Smooth muscle cell (in vitro differentiated cells): ENCODE data around the gene LAMA5. TPM values are rescaled to one million over a fixed set of nuclear protein-coding genes. Genes with fewer than 3 reads are reported as not detected.
A peak's percentile ranks its signal among the peaks of the same experiment; 100 is the strongest.

Experiments
- DNase-seq: peaks from one replicate; lab custom pipeline; 2025; ENCODE audit not compliant: unreplicated experiment; lab: John Stamatoyannopoulos, UW
- H2AFZ ChIP-seq: fragments of 200-600 bp; sonication (generic); 2 replicates; pipeline ENCODE4 v1.6.0; 2016; ENCODE audit warnings: antibody characterized with exemption, low read depth, mild to moderate bottlenecking
- H3F3A ChIP-seq: fragments of 200-600 bp; sonication (generic); 2 replicates; pipeline ENCODE4 v1.6.0; 2017; ENCODE audit warnings: antibody characterized with exemption, low read depth
- H3K27ac ChIP-seq: fragments of 200-600 bp; sonication (generic); 2 replicates; pipeline ENCODE4 v1.5.1; 2016; ENCODE audit warnings: low read depth, mild to moderate bottlenecking
- H3K27me3 ChIP-seq: fragments of 200-600 bp; sonication (generic); 2 replicates; pipeline ENCODE4 v1.6.1; 2016; ENCODE audit warnings: low read depth, mild to moderate bottlenecking
- H3K36me3 ChIP-seq: fragments of 200-600 bp; sonication (generic); 2 replicates; pipeline ENCODE4 v1.5.1; 2016; ENCODE audit warnings: low read depth
- H3K4me1 ChIP-seq: fragments of 200-600 bp; sonication (generic); 2 replicates; pipeline ENCODE4 v1.5.1; 2016; ENCODE audit warnings: low read depth
- H3K4me2 ChIP-seq: fragments of 200-600 bp; sonication (generic); 2 replicates; pipeline ENCODE4 v1.6.0; 2016; ENCODE audit warnings: mild to moderate bottlenecking
- H3K4me3 ChIP-seq: fragments of 200-600 bp; sonication (generic); 2 replicates; pipeline ENCODE4 v1.5.1; 2016; ENCODE audit warnings: mild to moderate bottlenecking
- H3K79me2 ChIP-seq: fragments of 200-600 bp; sonication (generic); 2 replicates; pipeline ENCODE4 v1.6.0; 2016; ENCODE audit warnings: low read depth, mild to moderate bottlenecking
- H3K9ac ChIP-seq: fragments of 200-600 bp; sonication (generic); 2 replicates; pipeline ENCODE4 v1.6.0; 2016; ENCODE audit warnings: low read depth
- H3K9me3 ChIP-seq: fragments of 200-600 bp; sonication (generic); replicated peaks from 2 replicates; pipeline ENCODE4 v1.5.1; 2016; ENCODE audit warnings: low read depth
- H4K20me1 ChIP-seq: fragments of 200-600 bp; sonication (generic); 2 replicates; pipeline ENCODE4 v1.6.0; 2016; ENCODE audit warnings: low read depth
- CTCF ChIP-seq: fragments of 200-600 bp; sonication (generic); IDR thresholded peaks from 2 replicates; pipeline ENCODE4 v1.5.1; 2017; ENCODE audit warnings: borderline replicate concordance, mild to moderate bottlenecking, antibody characterized with exemption; ENCODE audit not compliant: insufficient read depth, poor library complexity, severe bottlenecking
- WGBS: methylation state at CpG from one replicate; pipeline ENCODE4 v1.1.7; 2016; ENCODE audit warnings: low lambda C conversion rate; 5-methylcytosine and 5-hydroxymethylcytosine counted together
- polyA plus RNA-seq: library from polyadenylated mRNA; unstranded; fragments of >200 nt; fragmentation: Nextera tagmentation; extraction: Ambion mirVana; gene quantifications from 2 replicates; pipeline ENCODE4 v1.2.1, GENCODE V29; 2016
- total RNA-seq: library from RNA; depleted of rRNA; stranded (reverse); fragments of >200 nt; gene quantifications from 2 replicates; pipeline ENCODE4 v1.2.3, GENCODE V29; 2014

Gene LAMA5
- total and polyA plus RNA-seq, 2 experiments from 2014 or later = 27.5 to 27.6 TPM

GRCh38 chr20:62388839-62389600, 21.9 kb upstream of the LAMA5 start:
- H3K79me2 ChIP-seq = peaks cover 38% of the 10 kb centered on the region

GRCh38 chr20:62387933-62388635, 21.0 kb upstream of the LAMA5 start:
- H3K27ac ChIP-seq = peak overlapping the region; percentile 60
- H3K79me2 ChIP-seq = peaks cover 38% of the 10 kb centered on the region
- peaks cover 2% of the 10 kb centered on the region for H3F3A ChIP-seq
- H2AFZ ChIP-seq = no peak overlapping the region
- peak overlapping the region; percentile 93 for H3K4me3 ChIP-seq
- TF ChIP-seq CTCF = no peak
- peak overlapping the region; percentile 95 for H3K4me2 ChIP-seq
- WGBS = 73% methylated on average over 20 of the region's 20 CpGs
- no peaks in the 10 kb centered on the region for H3K36me3 ChIP-seq
- no peak for DNase-seq
- H3K4me1 ChIP-seq = peaks cover 14% of the 10 kb centered on the region
- peak overlapping the region; percentile 97 for H3K9ac ChIP-seq
- peaks cover 15% of the 10 kb centered on the region for H4K20me1 ChIP-seq
- H3K9me3 ChIP-seq = no peaks in the 10 kb centered on the region
- no peaks in the 10 kb centered on the region for H3K27me3 ChIP-seq

More at GRCh38 chr20:62388839-62389600, 21.9 kb upstream of the LAMA5 start:
- DNase-seq = no peak
- Histone ChIP-seq H3K36me3 (no peaks in the 10 kb centered on the region), H3K9me3 (no peaks in the 10 kb centered on the region), H2AFZ (no peak overlapping the region), H3K9ac (no peak overlapping the region), H3F3A (peaks cover 2% of the 10 kb centered on the region), H3K27ac (no peak overlapping the region), H3K4me1 (peaks cover 14% of the 10 kb centered on the region), H4K20me1 (peaks cover 15% of the 10 kb centered on the region), H3K27me3 (no peaks in the 10 kb centered on the region), H3K4me2 (no peak overlapping the region), H3K4me3 (no peak overlapping the region)
- no peak for TF ChIP-seq CTCF
- WGBS = 91% methylated on average over 11 of the region's 11 CpGs

- Histone ChIP-seq H3K9me3 (no peaks in the 10 kb centered on the region), H3K4me2 (peak overlapping the region; percentile 95), H3K27me3 (no peaks in the 10 kb centered on the region), H3K79me2 (peaks cover 38% of the 10 kb centered on the region), H3K4me3 (peak overlapping the region; percentile 93), H4K20me1 (peaks cover 23% of the 10 kb centered on the region), H3F3A (peaks cover 2% of the 10 kb centered on the region), H3K4me1 (peaks cover 14% of the 10 kb centered on the region), H3K27ac (peak overlapping the region; percentile 88), H2AFZ (no peak overlapping the region), H3K36me3 (no peaks in the 10 kb centered on the region), H3K9ac (peak overlapping the region; percentile 97)
- TF ChIP-seq CTCF = no peak
- 12% methylated on average over 18 of the region's 47 CpGs for WGBS
- DNase-seq = no peak
Observed at GRCh38 chr20:62387219-62387913, 20.3 kb upstream of the LAMA5 start.
